GM11168 (cell line): ENCODE results near the gene TBC1D1.

Experiments used
- in situ Hi-C: fragments of 300-500 bp; cut with MboI; formaldehyde crosslinking; loops from one replicate; pipeline ENCODE4 v1.12.0; 2022; ENCODE audit warnings: low sequenced_read_pairs; ENCODE audit not compliant: unreplicated experiment

The TBC1D1 gene

DNA sequence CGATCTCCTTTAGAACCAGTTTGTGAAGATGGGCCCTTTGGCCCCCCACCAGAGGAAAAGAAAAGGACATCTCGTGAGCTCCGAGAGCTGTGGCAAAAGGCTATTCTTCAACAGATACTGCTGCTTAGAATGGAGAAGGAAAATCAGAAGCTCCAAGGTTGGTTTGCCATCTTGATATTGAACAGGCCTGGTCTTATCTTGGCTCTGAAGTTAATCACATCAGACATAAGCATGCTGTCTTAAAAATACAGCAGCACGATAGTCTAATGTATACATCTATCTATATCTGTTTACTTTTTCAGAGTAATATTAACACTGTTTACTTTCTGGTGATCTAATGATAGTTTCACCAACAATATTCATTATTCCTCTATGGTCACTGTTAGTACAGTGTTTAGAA lies 199.1 kb downstream of the TBC1D1 start:
- in situ Hi-C loops = loop anchor here (10.0 kb wide), 1 partner anchor 645 kb away; no protein-coding TSS in a partner anchor

DNA sequence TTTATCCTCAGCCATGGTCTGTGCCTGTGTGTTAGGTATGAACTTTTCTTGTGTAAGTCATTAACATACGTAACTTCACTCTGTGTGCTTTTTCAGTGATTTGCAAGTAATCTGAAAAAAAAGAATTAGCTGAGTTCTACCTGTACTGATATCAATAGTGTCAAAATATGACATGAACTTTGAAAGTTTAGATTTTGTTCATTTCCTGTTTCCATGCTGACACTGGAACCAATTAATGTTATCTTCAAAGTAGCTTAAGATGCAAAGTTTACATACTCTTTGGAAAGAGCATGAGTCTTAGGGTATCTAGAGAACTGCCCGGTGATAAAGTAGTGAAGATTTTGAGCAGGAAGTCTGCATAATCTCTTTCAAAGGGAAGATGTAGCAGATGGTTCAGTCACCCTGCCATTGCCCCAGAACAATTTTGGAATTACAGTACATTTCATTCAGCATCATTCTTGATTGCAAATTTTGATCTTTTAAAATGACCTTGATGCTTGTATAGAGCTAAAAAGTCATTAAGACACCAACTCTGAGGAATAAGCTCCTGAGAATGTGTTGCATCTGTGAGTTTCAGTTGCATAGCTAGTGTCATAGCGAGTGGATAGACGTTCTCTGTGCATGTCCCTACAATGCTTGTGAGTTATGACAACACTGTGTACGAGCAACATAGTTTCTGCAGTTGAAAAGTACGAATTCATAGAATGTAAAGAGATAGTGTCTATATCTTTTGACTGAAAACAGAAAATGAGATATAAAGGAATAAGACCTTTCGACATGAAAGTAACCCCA lies 199.8 kb downstream of the TBC1D1 start:
- in situ Hi-C loops = no loop called here

GRCh38 chr4:38091636-38092035 lies 200.8 kb downstream of the TBC1D1 start:
- in situ Hi-C loops = no loop called here

GRCh38 chr4:38092701-38093100 lies 201.8 kb downstream of the TBC1D1 start:
- in situ Hi-C loops = no loop called here

- in situ Hi-C loops = no loop called here
Measured at GRCh38 chr4:38094419-38094818, 203.5 kb downstream of the TBC1D1 start.

DNA sequence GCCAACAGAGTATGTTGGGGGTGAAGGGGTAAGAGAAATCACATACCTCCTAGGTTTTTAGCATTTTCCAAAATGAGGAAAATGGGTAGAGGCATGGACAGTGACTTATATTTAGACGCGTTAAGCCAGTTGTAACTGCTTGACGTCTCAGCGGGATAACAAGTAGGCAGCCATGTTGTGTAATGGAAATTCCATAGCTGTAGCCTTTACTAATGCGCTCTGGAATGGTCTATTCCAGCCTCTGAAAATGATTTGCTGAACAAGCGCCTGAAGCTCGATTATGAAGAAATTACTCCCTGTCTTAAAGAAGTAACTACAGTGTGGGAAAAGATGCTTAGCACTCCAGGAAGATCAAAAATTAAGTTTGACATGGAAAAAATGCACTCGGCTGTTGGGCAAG lies 204.8 kb downstream of the TBC1D1 start:
- in situ Hi-C loops = no loop called here

- in situ Hi-C loops = no loop called here
Measured at GRCh38 chr4:38097818-38098217, 206.9 kb downstream of the TBC1D1 start.

GRCh38 chr4:38099020-38099600 lies 208.2 kb downstream of the TBC1D1 start:
- in situ Hi-C loops = no loop called here

GRCh38 chr4:38099908-38100407 lies 209.1 kb downstream of the TBC1D1 start:
- in situ Hi-C loops = no loop called here

DNA sequence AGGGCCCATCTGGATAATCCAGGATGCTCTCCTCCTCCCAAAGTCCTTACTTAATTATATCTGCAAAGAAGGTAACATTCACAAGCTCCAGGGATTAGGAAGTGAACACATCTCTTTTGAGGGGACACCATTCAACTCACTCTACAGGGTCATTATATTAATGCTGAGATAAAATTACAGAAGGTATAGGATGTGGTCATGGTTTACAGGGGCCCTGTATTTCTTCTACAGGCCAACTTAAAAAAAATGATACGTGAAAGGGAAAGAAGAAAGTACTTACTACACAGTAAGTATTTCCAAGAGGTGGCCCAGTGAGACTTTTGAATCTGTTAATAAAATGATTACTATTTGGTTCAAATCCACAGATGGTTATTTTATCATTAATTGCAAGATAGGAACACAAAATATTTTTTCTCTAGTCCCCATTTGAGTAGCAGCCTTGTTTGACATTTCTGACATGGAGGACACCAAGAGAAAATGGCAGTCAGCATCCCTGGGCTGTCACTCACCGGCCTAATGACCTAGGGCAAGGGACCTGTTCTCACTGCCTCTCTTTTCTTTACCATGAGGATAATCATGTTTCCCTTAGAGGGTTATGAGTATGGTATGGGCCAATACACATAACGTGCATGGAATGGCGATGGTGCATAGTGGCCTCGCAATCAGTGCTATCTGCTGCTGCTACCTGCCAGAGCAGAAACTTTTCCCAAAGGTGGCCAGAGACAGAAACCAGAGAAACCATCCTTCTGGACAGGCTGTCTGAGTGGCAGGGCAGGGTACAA lies 209.8 kb downstream of the TBC1D1 start:
- in situ Hi-C loops = no loop called here

DNA sequence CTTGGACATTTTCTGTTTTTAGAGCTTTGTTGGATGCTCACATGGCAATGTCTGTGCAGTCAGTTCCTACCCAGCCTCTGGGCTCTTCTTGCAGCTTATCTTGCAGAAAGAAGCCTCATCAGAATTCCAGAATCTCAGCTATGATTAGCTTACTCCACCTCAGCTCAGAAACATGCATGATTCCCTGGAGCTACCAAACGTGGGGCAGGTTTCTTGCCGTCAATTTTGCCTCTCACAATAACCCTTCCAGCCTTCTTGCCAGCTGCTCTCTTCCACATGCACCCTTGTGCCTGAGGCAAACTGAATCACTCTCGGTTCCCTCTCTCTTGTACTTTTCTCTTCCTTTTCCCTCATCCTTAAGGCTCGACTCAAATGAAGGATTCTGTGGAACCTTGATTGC lies 210.7 kb downstream of the TBC1D1 start:
- in situ Hi-C loops = no loop called here

- in situ Hi-C loops = no loop called here
Measured at GRCh38 chr4:38102957-38103588, 212.2 kb downstream of the TBC1D1 start.

DNA sequence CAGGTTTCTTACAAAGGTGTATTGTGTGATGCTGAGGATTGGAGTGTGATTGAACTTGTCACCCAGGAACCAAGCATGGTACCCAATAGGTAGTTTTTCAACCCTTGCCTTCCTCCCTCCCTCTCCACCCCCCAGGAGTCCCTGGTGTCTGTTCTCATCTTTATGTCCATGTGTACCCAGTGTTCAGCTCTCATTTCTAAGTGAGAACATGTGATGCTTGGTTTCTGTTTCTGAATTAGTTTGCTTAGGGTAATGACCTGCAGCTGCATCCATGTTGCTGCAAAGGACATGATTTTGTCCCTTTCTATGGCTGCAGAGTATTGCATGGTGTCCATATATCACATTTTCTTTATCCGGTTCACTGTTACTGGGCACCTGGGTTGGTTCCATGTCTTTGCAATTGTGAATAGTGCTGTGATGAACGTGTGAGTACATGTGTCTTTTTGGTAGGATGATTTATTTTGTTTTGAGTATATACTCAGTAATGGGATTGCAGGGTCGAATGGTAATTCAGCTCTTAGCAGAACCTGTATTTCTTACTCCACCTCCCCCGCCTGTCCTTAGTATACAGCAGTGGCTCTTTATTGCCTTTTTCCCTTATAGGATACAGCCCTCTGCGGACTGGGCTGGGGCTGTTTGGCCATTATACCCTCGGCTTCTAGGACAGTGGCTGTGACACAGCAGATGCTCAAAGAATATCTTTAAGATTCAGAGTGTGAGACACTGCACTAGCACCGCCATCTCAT lies 214.8 kb downstream of the TBC1D1 start:
- in situ Hi-C loops = no loop called here

- in situ Hi-C loops = no loop called here
Measured at GRCh38 chr4:38106311-38106710, 215.4 kb downstream of the TBC1D1 start.

GRCh38 chr4:38106886-38107514 lies 216.1 kb downstream of the TBC1D1 start:
- in situ Hi-C loops = no loop called here

- in situ Hi-C loops = no loop called here
Measured at GRCh38 chr4:38107818-38108217, 216.9 kb downstream of the TBC1D1 start.

DNA sequence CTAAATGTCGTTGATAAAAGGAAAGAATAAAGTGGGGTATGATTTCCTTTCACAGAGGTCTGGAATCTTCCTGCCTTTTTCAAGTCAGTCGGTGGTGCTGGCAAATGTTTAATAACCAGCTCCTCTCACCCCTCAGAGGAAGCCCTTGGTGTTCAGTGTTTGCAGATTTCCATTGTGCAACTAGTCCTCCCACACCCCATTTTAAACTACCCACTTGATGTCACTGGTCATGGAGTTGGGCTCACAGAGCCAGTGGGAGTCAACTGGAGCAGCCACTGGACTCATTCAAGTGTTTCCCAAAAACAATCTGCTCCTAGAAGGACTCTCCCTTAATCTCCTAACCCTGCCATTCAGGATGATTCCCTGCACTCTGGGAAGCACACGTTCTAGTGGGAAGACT lies 218.5 kb downstream of the TBC1D1 start:
- in situ Hi-C loops = no loop called here

DNA sequence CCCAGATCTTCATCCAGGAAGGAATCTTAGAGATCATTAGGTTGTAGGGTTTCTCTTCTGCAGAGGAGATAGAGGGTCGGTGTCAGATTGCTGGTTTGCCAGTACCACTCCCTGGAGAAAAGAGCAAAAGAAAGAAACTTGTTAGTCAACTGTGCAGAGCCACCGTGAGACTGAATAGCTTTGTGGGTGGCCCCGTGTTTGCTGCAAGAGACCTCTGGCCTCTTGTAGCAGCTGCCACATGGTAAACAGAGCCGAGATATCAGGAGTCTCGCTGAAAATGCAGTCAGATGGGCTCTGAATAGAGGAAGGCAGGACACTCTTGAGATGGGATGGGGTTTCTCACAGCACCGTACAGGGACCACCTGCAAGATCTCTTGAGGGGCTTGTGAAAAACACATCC lies 219.0 kb downstream of the TBC1D1 start:
- in situ Hi-C loops = no loop called here

GRCh38 chr4:38111024-38111423 lies 220.1 kb downstream of the TBC1D1 start:
- in situ Hi-C loops = no loop called here
